Measurements from ENCODE around the gene CTNNA3.

Gene CTNNA3

DNA sequence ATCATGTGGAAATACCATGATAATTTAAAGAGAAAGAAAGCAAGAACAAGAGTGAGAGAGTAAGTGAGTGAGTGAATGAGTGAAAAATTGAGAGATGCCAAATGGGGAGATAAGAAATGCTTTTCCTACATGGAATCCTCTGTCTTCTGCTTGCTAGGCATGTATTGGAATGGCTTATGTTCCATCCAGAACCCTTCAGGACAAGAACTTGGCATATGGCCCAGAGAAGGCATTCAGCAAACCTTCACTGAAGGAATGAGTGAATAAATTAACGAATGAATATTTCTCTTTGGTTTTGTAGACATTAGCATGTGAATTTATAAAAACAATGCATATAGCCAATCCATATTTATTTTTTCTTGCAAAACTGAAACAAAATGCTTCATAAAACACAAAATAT is 608.0 kb downstream of the CTNNA3 start:
- TF ChIP-seq, protein P1, sequence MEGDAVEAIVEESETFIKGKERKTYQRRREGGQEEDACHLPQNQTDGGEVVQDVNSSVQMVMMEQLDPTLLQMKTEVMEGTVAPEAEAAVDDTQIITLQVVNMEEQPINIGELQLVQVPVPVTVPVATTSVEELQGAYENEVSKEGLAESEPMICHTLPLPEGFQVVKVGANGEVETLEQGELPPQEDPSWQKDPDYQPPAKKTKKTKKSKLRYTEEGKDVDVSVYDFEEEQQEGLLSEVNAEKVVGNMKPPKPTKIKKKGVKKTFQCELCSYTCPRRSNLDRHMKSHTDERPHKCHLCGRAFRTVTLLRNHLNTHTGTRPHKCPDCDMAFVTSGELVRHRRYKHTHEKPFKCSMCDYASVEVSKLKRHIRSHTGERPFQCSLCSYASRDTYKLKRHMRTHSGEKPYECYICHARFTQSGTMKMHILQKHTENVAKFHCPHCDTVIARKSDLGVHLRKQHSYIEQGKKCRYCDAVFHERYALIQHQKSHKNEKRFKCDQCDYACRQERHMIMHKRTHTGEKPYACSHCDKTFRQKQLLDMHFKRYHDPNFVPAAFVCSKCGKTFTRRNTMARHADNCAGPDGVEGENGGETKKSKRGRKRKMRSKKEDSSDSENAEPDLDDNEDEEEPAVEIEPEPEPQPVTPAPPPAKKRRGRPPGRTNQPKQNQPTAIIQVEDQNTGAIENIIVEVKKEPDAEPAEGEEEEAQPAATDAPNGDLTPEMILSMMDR (IDR thresholded peaks at IDR 0.05; ENCODE audit: low read depth, low read length), result no peak
- H3K4me3 ChIP-seq (ENCODE audit: low read depth, low read length), result no peak overlapping the region

GRCh38 chr10:67087135-67087425 is 608.9 kb downstream of the CTNNA3 start:
- TF ChIP-seq, protein P1 (IDR thresholded peaks at IDR 0.05; ENCODE audit: low read depth, low read length), result no peak
- no peak overlapping the region for H3K4me3 ChIP-seq (ENCODE audit: low read depth, low read length)

DNA sequence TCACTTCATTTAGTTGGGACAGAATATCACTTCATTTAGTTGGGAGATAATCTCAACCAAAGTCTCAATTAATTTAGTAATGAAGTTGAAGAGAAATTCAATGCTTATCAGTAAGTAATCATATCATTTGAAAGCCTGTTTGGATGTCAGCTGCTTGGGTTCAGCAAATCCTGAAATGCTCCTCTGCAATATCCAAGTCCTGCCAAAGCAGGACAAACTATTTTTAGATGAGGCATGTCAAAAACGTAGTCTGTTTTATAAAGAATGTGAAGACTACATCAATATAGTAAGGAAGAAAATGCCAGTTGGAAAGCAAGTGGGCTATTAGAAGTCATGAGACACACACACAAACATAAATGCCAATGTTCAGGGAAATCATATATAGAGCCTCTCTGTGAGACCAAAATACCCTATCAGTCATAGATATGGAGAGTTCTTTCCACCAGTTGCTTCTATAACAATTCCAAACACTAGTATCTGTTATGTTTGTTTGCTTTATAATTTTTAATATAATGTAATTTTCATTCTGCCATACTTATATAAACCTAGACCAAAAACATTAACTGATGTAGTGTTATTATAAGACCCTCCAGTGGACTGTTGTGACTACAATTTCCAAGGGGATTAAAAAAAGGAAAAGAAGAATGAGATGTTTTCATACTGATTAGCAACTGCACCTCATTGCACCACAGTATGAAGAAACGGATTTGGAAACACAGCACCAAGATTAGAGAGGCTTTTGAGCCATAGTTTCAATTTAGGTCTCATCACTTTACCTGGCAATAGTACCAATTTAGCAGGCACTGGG is 609.5 kb downstream of the CTNNA3 start:
- no peak overlapping the region for H3K4me3 ChIP-seq (ENCODE audit: low read depth, low read length)
- TF ChIP-seq, protein P1 (IDR thresholded peaks at IDR 0.05; ENCODE audit: low read depth, low read length), result no peak

GRCh38 chr10:67079126-67079525 is 616.9 kb downstream of the CTNNA3 start:
- TF ChIP-seq, protein P1 (IDR thresholded peaks at IDR 0.05; ENCODE audit: low read depth, low read length), result no peak
- no peak overlapping the region for H3K4me3 ChIP-seq (ENCODE audit: low read depth, low read length)

DNA sequence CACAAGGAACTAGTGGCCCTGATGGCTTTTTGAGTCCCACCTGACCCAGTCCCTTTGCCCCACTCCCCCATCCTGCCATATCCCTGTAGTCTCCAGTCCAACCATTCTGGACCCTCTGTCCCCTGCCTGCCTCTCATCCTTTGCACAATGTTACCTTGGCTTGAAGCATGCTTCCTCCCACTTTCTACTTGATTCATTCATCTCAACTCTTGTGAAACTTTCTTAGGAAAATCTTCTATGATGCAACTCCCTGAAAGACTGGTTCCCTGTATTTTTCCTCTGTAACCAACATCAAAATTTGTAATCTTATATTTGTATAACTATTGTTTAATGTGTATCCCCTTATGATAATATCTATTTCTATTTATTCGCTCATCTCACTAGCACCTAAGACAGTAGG is 618.6 kb downstream of the CTNNA3 start:
- no peak overlapping the region for H3K4me3 ChIP-seq (ENCODE audit: low read depth, low read length)
- TF ChIP-seq, protein P1 (IDR thresholded peaks at IDR 0.05; ENCODE audit: low read depth, low read length), result no peak

- TF ChIP-seq, protein P1 (IDR thresholded peaks at IDR 0.05; ENCODE audit: low read depth, low read length), result no peak
- H3K4me3 ChIP-seq (ENCODE audit: low read depth, low read length), result no peak overlapping the region
These were observed 619.9 kb downstream of the CTNNA3 start for GRCh38 chr10:67076144-67076543.

GRCh38 chr10:67075491-67075971 is 620.5 kb downstream of the CTNNA3 start:
- TF ChIP-seq, protein P1 (IDR thresholded peaks at IDR 0.05; ENCODE audit: low read depth, low read length), result no peak
- H3K4me3 ChIP-seq (ENCODE audit: low read depth, low read length), result no peak overlapping the region
